ENCODE measurements around the gene ULK4.

Gene ULK4

DNA sequence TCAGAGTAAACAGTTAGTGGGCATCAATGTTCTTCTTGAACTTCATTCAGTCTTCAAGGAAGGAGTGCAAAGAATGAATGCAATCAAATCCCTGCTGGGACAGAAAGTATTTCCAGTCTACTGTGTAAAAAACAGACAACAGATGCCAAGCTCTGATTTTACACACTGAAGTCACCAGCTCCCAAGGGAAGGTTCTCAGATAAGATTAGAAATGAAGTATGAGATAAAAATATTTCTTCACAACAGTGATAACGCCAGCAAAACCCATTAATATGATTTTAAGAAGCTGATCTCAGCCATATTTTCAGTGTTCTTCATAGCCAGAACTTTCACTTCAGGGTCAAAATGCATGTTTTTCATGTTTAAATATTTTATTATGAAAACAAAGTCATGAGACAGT, 497.0 kb downstream of the ULK4 start:
- Histone ChIP-seq H3K79me2 (ENCODE audit: control insufficient read depth, low read length) (no peaks in the 10 kb centered on the region), H3K36me3 (ENCODE audit: control insufficient read depth, low read length) (no peaks in the 10 kb centered on the region), H3K27me3 (ENCODE audit: control insufficient read depth, low read length) (no peaks in the 10 kb centered on the region), H3K4me3 (ENCODE audit: low read length) (no peak overlapping the region), H3K9me3 (ENCODE audit: control insufficient read depth, insufficient read depth, low read length) (no peaks in the 10 kb centered on the region), H4K20me1 (ENCODE audit: control insufficient read depth, insufficient read depth, low read depth, low read length) (no peaks in the 10 kb centered on the region), H3F3A (ENCODE audit: control insufficient read depth, insufficient read depth) (no peaks in the 10 kb centered on the region), H3K9me2 (replicated peaks; ENCODE audit: control insufficient read depth, low read length) (no peaks in the 10 kb centered on the region), H3K27ac (ENCODE audit: low read depth, low read length) (no peak overlapping the region), H3K4me1 (ENCODE audit: control insufficient read depth, low read length) (no peaks in the 10 kb centered on the region), H3K4me2 (ENCODE audit: low read length) (no peak overlapping the region)
- no peak for TF ChIP-seq EZH2phosphoT487 (IDR thresholded peaks at IDR 0.05; ENCODE audit: borderline replicate concordance, low read length)
- TF ChIP-seq, protein P1, sequence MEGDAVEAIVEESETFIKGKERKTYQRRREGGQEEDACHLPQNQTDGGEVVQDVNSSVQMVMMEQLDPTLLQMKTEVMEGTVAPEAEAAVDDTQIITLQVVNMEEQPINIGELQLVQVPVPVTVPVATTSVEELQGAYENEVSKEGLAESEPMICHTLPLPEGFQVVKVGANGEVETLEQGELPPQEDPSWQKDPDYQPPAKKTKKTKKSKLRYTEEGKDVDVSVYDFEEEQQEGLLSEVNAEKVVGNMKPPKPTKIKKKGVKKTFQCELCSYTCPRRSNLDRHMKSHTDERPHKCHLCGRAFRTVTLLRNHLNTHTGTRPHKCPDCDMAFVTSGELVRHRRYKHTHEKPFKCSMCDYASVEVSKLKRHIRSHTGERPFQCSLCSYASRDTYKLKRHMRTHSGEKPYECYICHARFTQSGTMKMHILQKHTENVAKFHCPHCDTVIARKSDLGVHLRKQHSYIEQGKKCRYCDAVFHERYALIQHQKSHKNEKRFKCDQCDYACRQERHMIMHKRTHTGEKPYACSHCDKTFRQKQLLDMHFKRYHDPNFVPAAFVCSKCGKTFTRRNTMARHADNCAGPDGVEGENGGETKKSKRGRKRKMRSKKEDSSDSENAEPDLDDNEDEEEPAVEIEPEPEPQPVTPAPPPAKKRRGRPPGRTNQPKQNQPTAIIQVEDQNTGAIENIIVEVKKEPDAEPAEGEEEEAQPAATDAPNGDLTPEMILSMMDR (IDR thresholded peaks at IDR 0.05; ENCODE audit: low read depth, low read length, poor library complexity, severe bottlenecking) = no peak

DNA sequence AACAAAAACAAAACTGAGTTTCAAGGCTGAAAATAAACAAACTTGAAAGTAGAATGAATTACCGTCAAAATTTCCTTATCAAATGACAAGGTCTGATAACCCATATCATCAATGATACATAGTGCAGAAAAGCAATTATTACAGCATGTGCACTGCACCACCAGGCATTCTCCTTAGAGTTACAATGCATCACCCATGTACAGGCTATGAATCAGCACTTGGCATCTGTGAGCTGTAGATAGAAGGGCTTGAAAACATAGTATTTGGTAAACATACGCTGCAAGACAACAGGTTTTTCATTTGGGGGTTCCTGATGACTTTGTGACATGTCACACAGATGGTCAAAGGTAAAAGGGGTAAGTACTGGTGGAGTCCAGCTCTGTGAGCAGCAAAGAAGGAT, 497.5 kb downstream of the ULK4 start:
- no peaks in the 10 kb centered on the region for H3K79me2 ChIP-seq (ENCODE audit: control insufficient read depth, low read length)
- H3K4me3 ChIP-seq (ENCODE audit: low read length) = no peak overlapping the region
- no peaks in the 10 kb centered on the region for H3K9me2 ChIP-seq (replicated peaks; ENCODE audit: control insufficient read depth, low read length)
- H3K27me3 ChIP-seq (ENCODE audit: control insufficient read depth, low read length) = no peaks in the 10 kb centered on the region
- no peaks in the 10 kb centered on the region for H3K9me3 ChIP-seq (ENCODE audit: control insufficient read depth, insufficient read depth, low read length)
- H3K4me2 ChIP-seq (ENCODE audit: low read length) = no peak overlapping the region
- H3K36me3 ChIP-seq (ENCODE audit: control insufficient read depth, low read length) = no peaks in the 10 kb centered on the region
- no peaks in the 10 kb centered on the region for H4K20me1 ChIP-seq (ENCODE audit: control insufficient read depth, insufficient read depth, low read depth, low read length)
- H3F3A ChIP-seq (ENCODE audit: control insufficient read depth, insufficient read depth) = no peaks in the 10 kb centered on the region
- H3K27ac ChIP-seq (ENCODE audit: low read depth, low read length) = no peak overlapping the region
- no peak for TF ChIP-seq EZH2phosphoT487 (IDR thresholded peaks at IDR 0.05; ENCODE audit: borderline replicate concordance, low read length)
- TF ChIP-seq, protein P1 (IDR thresholded peaks at IDR 0.05; ENCODE audit: low read depth, low read length, poor library complexity, severe bottlenecking) = no peak
- H3K4me1 ChIP-seq (ENCODE audit: control insufficient read depth, low read length) = no peaks in the 10 kb centered on the region

DNA sequence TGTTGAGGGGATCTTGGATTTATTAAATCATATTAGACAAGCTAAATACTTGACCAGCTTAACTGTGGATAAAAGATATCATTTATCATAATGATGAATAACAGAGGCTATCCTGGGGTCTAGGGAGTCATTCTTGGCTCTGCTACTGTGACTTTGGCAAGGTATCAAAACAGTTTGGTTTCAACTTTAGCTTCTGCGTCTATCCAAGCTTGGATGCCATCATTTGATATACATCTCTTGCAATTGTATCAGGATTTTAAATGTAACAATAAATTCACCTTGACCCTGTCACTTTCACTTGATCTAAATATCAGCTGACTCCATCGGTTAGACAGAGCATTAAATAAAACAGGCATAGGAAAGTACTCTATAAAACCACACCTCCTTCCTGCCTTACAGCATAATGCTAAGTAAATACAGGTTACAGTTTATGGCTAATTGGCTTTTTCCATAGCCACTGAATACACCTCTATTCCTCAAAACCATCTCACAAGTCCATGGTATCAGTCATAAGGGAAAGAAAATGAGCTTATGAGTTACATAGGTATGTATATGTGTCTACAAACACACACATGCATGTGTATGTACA, 499.7 kb downstream of the ULK4 start:
- Histone ChIP-seq H3K27me3 (ENCODE audit: control insufficient read depth, low read length) (no peaks in the 10 kb centered on the region), H3K79me2 (ENCODE audit: control insufficient read depth, low read length) (no peaks in the 10 kb centered on the region), H3F3A (ENCODE audit: control insufficient read depth, insufficient read depth) (no peaks in the 10 kb centered on the region), H3K4me1 (ENCODE audit: control insufficient read depth, low read length) (no peaks in the 10 kb centered on the region), H4K20me1 (ENCODE audit: control insufficient read depth, insufficient read depth, low read depth, low read length) (no peaks in the 10 kb centered on the region), H3K4me3 (ENCODE audit: low read length) (no peak overlapping the region), H3K9me3 (ENCODE audit: control insufficient read depth, insufficient read depth, low read length) (no peaks in the 10 kb centered on the region), H3K9me2 (replicated peaks; ENCODE audit: control insufficient read depth, low read length) (no peaks in the 10 kb centered on the region), H3K36me3 (ENCODE audit: control insufficient read depth, low read length) (no peaks in the 10 kb centered on the region), H3K27ac (ENCODE audit: low read depth, low read length) (no peak overlapping the region), H3K4me2 (ENCODE audit: low read length) (no peak overlapping the region)
- TF ChIP-seq, protein P1 (IDR thresholded peaks at IDR 0.05; ENCODE audit: low read depth, low read length, poor library complexity, severe bottlenecking) = no peak
- TF ChIP-seq EZH2phosphoT487 (IDR thresholded peaks at IDR 0.05; ENCODE audit: borderline replicate concordance, low read length) = no peak

Measured in DOHH2 (cell line).